GM06990 (cell line): ENCODE data around the gene ALPL.
A peak's percentile ranks its signal among the peaks of the same experiment; 100 is the strongest.
"Not testable (repeated sequence)": the region's sequence is repeated elsewhere in the genome, so short reads cannot be mapped to it uniquely, and the experiment has no call there.

ENCODE experiments used
- DNase-seq: peaks from one replicate; pipeline ENCODE4 v3.0.0-alpha.2; 2011; ENCODE audit not compliant: insufficient read length; ENCODE audit errors: extremely low read depth
- H3K27me3 ChIP-seq: replicated peaks from 2 replicates; pipeline ENCODE4 v1.6.0; 2011; ENCODE audit warnings: low read length; ENCODE audit not compliant: control insufficient read depth, insufficient read depth
- H3K36me3 ChIP-seq: 2 replicates; pipeline ENCODE4 v1.5.1; 2011; ENCODE audit warnings: low read length; ENCODE audit not compliant: control insufficient read depth, insufficient read depth
- H3K4me3 ChIP-seq: replicated peaks from 2 replicates; pipeline ENCODE4 v1.5.1; 2011; ENCODE audit warnings: low read depth, mild to moderate bottlenecking, control low read depth, low read length
- TF ChIP-seq, protein P1 (sequence below): IDR thresholded peaks from 2 replicates; pipeline ENCODE4 v1.5.1; 2011; ENCODE audit warnings: low read length, control low read depth, mild to moderate bottlenecking, inconsistent platforms; ENCODE audit not compliant: insufficient read depth, poor library complexity, severe bottlenecking

Gene ALPL

DNA sequence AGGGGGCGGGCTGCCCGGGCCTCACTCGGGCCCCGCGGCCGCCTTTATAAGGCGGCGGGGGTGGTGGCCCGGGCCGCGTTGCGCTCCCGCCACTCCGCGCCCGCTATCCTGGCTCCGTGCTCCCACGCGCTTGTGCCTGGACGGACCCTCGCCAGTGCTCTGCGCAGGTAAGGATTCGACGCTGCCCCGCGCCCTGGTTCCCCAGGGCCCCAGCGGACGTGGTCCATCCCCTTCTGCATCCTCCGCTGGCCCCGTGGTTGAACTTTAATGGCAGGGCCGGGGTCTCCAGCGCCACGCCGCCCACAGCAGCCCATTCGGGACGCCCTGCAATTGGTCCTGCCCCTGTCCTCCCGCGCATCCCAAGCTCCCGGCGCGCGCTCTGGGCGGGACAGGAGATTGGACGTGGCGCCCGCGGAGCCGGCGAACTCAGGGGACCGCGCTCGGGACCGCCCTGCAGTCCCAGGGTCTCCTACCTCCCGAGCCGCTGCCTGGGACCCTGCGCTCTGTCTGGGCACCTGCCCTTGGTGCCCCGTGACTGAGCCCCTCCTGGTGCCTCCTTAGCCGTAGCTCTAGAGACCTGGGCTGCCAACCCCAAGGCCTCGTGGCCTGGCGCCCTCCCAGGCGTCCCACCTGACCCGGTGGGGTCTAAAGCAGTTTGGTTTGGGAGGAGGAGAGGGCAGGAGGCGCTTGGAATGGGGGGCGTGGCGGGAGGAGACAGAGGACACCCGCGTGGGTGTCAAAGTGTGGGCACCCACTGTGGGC lies at the start of gene ALPL:
TSS of gene ALPL (plus strand) at position 73 of the 762 bp plus-strand sequence. CDS start 44,659 bp downstream, outside the sequence.
- no peak for DNase-seq
- Histone ChIP-seq H3K4me3 (no peak within 1 kb of the TSS), H3K27me3 (no peaks in the 10 kb centered on the region; the same call in none of the 2 replicates), H3K36me3 (no peaks in the 10 kb centered on the region)
- TF ChIP-seq, protein P1, sequence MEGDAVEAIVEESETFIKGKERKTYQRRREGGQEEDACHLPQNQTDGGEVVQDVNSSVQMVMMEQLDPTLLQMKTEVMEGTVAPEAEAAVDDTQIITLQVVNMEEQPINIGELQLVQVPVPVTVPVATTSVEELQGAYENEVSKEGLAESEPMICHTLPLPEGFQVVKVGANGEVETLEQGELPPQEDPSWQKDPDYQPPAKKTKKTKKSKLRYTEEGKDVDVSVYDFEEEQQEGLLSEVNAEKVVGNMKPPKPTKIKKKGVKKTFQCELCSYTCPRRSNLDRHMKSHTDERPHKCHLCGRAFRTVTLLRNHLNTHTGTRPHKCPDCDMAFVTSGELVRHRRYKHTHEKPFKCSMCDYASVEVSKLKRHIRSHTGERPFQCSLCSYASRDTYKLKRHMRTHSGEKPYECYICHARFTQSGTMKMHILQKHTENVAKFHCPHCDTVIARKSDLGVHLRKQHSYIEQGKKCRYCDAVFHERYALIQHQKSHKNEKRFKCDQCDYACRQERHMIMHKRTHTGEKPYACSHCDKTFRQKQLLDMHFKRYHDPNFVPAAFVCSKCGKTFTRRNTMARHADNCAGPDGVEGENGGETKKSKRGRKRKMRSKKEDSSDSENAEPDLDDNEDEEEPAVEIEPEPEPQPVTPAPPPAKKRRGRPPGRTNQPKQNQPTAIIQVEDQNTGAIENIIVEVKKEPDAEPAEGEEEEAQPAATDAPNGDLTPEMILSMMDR: no peak

DNA sequence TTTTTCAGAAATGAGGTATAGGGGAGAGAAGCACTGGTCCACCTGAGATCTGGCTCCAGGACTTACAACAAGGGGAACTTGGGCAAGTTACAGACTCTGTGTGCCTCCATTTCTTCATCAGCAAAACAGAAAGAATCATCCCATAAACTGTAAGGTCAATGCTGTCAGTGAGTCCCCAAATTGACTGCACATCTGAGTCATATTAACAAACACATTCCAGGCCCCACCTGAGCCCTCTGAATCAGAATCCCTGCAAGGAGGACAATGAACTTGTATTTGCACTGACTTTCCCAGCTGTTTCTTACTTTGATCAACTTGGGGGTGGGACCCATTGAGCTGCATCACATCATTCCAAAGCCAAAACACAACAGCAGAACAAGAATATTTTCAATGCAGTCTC lies 44.1 kb upstream of the ALPL start:
- not testable (repeated sequence) for H3K27me3 ChIP-seq, DNase-seq, H3K36me3 ChIP-seq, H3K4me3 ChIP-seq

DNA sequence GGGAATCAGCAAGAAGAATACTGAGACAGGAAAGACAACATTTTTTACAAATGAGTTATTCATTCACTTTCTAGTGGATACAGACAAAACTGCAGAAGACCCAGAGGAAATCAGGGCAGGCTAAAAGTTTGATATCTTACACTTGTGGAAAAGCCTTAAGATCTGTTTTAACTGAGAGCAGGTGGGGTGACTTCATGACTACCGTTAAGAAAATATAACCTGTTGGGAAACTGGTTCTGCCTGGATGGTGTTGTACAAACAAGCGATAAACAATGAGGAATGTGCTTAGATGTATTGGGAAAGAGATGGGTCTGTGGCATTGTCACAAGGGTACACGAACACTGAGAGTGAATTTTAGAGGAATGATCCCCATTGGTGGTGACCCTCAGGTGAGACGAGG lies 41.3 kb upstream of the ALPL start:
- DNase-seq, H3K36me3 ChIP-seq, H3K4me3 ChIP-seq, H3K27me3 ChIP-seq: not testable (repeated sequence)

DNA sequence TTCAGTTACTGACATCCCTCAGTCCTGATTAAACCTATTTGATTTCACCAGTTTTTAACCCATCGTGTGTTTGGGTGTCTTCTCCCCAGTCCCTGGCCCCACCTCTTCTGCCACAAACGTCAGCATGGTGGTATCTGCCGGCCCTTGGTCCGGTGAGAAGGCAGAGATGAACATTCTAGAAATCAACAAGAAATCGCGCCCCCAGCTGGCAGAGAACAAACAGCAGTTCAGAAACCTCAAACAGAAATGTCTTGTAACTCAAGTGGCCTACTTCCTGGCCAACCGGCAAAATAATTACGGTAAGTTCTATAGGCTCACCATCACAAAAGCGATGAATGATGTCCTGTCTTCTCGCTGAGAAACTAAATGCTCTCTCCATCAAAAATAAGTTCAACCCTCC lies 40.6 kb upstream of the ALPL start:
- TF ChIP-seq, protein P1: peak; percentile 32
- no peaks in the 10 kb centered on the region for H3K27me3 ChIP-seq
- H3K4me3 ChIP-seq: no peak overlapping the region
- DNase-seq: no peak
- no peaks in the 10 kb centered on the region for H3K36me3 ChIP-seq

DNA sequence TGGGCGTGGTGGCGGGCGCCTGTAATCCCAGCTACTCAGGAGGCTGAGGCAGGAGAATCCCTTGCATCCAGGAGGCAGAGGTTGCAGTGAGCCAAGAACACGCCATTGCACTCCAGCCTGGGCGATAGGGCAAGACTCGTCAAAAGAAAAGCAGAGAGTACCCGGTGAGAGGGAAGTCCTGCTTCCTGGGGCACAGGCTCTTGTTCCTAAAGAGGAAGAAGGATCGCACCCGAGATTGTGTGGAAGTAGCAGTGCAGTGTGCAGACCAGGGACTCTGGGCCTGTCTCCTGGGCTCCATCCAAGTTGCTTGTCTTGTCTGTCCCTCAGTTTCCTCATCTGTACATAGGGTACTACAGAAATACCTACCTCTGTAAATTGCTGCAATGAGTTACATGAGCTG lies 39.6 kb upstream of the ALPL start:
- TF ChIP-seq, protein P1: no peak
- H3K4me3 ChIP-seq: no peak overlapping the region
- no peak for DNase-seq

DNA sequence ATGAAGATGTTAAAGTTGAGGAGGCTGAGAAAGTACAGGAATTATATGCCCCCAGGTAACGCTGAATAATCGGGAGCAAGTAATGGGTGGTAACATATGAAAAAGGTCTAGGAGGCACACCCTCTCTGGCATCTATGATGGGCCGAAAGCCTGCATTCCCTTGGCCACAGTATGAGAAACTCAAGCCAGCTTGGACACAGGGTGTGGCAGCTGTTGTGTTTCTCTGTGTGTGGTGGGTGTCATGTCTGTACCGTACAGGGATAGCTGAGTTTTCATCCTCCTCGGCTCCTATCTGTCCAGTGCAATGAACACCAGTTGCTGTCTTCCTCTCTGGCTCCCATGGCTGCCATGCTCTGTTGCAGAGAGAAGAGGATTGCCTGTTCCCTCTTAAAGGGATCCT lies 36.4 kb upstream of the ALPL start:
- no peaks in the 10 kb centered on the region for H3K27me3 ChIP-seq
- DNase-seq: no peak
- TF ChIP-seq, protein P1: no peak
- no peaks in the 10 kb centered on the region for H3K36me3 ChIP-seq
- no peak overlapping the region for H3K4me3 ChIP-seq

More for the DNA sequence above, 39.6 kb upstream of the ALPL start:
- H3K36me3 ChIP-seq: no peaks in the 10 kb centered on the region
- H3K27me3 ChIP-seq: no peaks in the 10 kb centered on the region

DNA sequence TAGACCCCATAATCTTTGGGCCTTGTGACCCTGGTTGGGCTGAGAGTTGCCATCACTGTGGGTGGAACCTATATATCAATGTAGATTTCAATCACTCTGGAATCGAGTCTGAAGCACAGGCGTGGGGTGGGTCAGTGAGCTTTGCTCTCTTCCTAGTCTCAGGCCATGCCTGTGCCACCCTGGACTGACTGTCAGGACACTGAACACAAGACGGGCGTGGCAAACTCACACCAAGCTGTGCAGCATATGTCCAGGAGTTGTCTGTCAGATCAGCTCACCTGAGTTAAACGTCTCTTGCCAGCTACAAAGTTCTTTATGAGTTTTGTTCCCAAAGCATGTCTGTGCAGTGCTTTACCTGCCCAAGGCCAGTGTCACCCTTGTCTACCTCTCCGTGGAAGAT lies 30.9 kb upstream of the ALPL start:
- Histone ChIP-seq H3K36me3 (no peaks in the 10 kb centered on the region), H3K27me3 (no peaks in the 10 kb centered on the region), H3K4me3 (no peak overlapping the region)
- TF ChIP-seq, protein P1: no peak
- no peak for DNase-seq

DNA sequence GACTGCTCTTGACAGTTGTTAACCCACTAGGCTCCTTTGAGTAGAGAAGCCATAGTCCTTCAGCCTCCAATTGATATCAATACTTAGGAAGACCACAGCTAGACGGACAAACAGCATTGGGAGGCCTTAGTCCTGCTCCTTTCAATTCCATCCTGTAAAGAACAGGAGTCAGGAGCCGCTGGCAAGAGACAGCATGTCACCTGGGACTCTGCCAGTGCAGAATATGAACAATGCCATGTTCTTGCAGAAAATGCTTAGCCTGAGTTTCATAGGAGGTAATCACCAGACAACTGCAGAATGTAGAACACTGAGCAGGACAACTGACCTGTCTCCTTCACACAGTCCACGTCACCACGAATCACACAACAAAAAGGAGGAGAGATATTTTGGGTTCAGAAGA lies 25.3 kb upstream of the ALPL start:
- H3K36me3 ChIP-seq, H3K4me3 ChIP-seq, H3K27me3 ChIP-seq, DNase-seq: not testable (repeated sequence)
